Measurements from ENCODE around the gene ANKRD31.

DNA sequence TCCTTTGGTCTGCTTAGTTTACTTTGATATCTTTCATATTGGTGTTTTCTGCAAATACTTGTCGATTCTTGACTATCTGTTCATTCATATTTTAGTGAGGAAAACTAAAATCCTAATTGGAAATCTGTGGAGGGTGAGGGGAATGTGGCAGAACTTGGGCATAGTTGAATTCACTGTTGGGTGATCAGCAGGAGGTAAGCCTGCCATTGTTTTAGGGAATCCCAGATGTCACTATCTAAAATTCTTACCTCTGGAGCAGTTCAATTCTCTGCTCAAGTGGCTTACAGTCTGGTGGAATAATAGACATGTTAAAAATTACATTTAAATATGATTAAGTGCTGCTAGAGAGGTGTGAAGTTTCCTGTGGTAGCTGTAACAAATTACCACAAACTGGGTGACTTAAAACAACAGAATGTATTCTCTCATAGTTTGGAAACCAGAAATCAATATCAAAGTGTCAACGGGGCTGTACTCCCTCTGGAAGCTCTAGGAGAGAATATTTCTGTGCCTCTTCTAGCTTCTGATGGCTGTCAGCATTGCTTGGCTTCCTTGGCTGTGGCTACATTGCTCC lies 94.0 kb downstream of the ANKRD31 start:
- TF ChIP-seq, protein P1, sequence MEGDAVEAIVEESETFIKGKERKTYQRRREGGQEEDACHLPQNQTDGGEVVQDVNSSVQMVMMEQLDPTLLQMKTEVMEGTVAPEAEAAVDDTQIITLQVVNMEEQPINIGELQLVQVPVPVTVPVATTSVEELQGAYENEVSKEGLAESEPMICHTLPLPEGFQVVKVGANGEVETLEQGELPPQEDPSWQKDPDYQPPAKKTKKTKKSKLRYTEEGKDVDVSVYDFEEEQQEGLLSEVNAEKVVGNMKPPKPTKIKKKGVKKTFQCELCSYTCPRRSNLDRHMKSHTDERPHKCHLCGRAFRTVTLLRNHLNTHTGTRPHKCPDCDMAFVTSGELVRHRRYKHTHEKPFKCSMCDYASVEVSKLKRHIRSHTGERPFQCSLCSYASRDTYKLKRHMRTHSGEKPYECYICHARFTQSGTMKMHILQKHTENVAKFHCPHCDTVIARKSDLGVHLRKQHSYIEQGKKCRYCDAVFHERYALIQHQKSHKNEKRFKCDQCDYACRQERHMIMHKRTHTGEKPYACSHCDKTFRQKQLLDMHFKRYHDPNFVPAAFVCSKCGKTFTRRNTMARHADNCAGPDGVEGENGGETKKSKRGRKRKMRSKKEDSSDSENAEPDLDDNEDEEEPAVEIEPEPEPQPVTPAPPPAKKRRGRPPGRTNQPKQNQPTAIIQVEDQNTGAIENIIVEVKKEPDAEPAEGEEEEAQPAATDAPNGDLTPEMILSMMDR (IDR thresholded peaks at IDR 0.05): no peak
- TF ChIP-seq POLR2A (IDR thresholded peaks at IDR 0.05): no peak
